ENCODE data around the gene PGM2.

Gene PGM2

DNA sequence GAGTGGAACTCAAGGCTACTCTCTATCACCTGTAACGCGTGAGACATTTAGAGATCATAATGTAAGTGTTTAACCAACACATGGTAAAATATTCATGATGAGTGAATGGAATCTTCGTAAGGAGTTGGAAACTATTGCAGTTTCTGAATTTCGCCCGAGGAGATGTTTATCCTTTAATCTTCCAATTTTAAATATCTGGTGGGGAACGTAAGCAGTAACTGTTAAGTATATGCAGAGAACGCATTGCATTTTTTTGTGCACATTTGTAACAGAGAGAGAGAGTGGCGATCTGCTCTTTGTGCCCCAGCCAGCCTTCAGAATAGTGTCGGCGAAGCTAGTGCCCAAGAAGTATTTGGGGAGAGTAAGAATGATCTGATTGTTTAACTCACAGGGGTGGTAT is 9.8 kb downstream of the PGM2 start:
- Histone ChIP-seq H3K36me3 (replicated peaks; ENCODE audit: insufficient read depth, low read length) (no peaks in the 10 kb centered on the region; the same call in 1 of the 2 replicates), H3K4me1 (ENCODE audit: low read length) (peaks cover 8% of the 10 kb centered on the region), H3K9me2 (replicated peaks; ENCODE audit: insufficient read depth, low read length) (no peaks in the 10 kb centered on the region), H3K9me3 (replicated peaks; ENCODE audit: insufficient read depth, low read length) (no peaks in the 10 kb centered on the region), H3K27me3 (replicated peaks; ENCODE audit: insufficient read depth, low read length) (no peaks in the 10 kb centered on the region), H3K27ac (ENCODE audit: low read length) (no peak overlapping the region), H3F3A (ENCODE audit: insufficient read depth, low read length) (no peaks in the 10 kb centered on the region), H3K4me2 (ENCODE audit: low read depth, low read length) (no peak overlapping the region), H3K4me3 (ENCODE audit: low read length) (no peak overlapping the region), H3K9ac (ENCODE audit: low read length) (no peak overlapping the region), H4K20me1 (ENCODE audit: insufficient read depth, low read length) (no peaks in the 10 kb centered on the region), H2AFZ (ENCODE audit: low read length) (no peak overlapping the region), H3K79me2 (ENCODE audit: low read length) (no peaks in the 10 kb centered on the region)
- TF ChIP-seq, protein P1, sequence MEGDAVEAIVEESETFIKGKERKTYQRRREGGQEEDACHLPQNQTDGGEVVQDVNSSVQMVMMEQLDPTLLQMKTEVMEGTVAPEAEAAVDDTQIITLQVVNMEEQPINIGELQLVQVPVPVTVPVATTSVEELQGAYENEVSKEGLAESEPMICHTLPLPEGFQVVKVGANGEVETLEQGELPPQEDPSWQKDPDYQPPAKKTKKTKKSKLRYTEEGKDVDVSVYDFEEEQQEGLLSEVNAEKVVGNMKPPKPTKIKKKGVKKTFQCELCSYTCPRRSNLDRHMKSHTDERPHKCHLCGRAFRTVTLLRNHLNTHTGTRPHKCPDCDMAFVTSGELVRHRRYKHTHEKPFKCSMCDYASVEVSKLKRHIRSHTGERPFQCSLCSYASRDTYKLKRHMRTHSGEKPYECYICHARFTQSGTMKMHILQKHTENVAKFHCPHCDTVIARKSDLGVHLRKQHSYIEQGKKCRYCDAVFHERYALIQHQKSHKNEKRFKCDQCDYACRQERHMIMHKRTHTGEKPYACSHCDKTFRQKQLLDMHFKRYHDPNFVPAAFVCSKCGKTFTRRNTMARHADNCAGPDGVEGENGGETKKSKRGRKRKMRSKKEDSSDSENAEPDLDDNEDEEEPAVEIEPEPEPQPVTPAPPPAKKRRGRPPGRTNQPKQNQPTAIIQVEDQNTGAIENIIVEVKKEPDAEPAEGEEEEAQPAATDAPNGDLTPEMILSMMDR (IDR thresholded peaks at IDR 0.05; ENCODE audit: low read length) = no peak
- no peak for TF ChIP-seq EZH2phosphoT487 (IDR thresholded peaks at IDR 0.05; ENCODE audit: low read length)
- TF ChIP-seq EZH2 (optimal IDR thresholded peaks at IDR 0.05; ENCODE audit: low read depth, low read length) = no peak
- DNase-seq = no peak

DNA sequence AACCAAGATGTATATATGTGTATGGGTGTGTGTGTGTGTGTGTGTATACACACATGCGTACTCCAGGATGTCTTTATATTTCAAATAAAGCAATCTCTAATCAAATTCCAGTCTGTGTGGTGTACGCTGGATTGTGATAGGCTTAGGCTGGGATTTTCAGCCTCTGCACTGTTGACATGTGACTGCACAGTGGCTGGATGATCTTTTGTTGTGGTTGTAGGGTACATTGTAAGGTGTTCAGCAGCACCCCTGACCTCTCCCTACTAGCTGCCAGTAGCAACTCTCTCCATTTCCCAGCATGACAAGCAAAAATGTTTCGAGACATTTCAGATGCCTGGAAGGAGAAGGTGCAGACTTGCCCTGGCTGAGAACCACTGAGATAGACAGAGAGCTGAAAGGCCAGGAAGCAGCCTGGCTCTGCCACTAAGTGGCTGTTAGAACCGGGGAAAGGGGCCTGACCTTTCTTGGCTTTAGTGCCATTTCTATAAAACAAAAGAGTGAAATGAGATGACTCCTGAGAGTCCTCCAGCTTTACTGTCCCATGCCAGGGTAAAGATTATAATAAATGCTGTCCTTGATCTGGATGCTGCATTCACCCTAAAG is 10.5 kb downstream of the PGM2 start:
- H3K4me2 ChIP-seq (ENCODE audit: low read depth, low read length) = no peak overlapping the region
- H3K36me3 ChIP-seq (replicated peaks; ENCODE audit: insufficient read depth, low read length) = no peaks in the 10 kb centered on the region; the same call in 1 of the 2 replicates
- no peaks in the 10 kb centered on the region for H3K9me2 ChIP-seq (replicated peaks; ENCODE audit: insufficient read depth, low read length)
- no peaks in the 10 kb centered on the region for H3K79me2 ChIP-seq (ENCODE audit: low read length)
- no peak overlapping the region for H2AFZ ChIP-seq (ENCODE audit: low read length)
- H3F3A ChIP-seq (ENCODE audit: insufficient read depth, low read length) = no peaks in the 10 kb centered on the region
- no peaks in the 10 kb centered on the region for H3K27me3 ChIP-seq (replicated peaks; ENCODE audit: insufficient read depth, low read length)
- H3K4me1 ChIP-seq (ENCODE audit: low read length) = peaks cover 8% of the 10 kb centered on the region
- TF ChIP-seq, protein P1 (IDR thresholded peaks at IDR 0.05; ENCODE audit: low read length) = no peak
- no peak for TF ChIP-seq EZH2phosphoT487 (IDR thresholded peaks at IDR 0.05; ENCODE audit: low read length)
- TF ChIP-seq EZH2 (optimal IDR thresholded peaks at IDR 0.05; ENCODE audit: low read depth, low read length) = no peak
- H3K9ac ChIP-seq (ENCODE audit: low read length) = no peak overlapping the region
- no peak overlapping the region for H3K27ac ChIP-seq (ENCODE audit: low read length)
- H3K4me3 ChIP-seq (ENCODE audit: low read length) = no peak overlapping the region
- no peaks in the 10 kb centered on the region for H3K9me3 ChIP-seq (replicated peaks; ENCODE audit: insufficient read depth, low read length)
- H4K20me1 ChIP-seq (ENCODE audit: insufficient read depth, low read length) = no peaks in the 10 kb centered on the region
- DNase-seq = no peak

GRCh38 chr4:37837446-37837845 is 11.0 kb downstream of the PGM2 start:
- peaks cover 8% of the 10 kb centered on the region for H3K4me1 ChIP-seq (ENCODE audit: low read length)
- no peaks in the 10 kb centered on the region for H3K9me2 ChIP-seq (replicated peaks; ENCODE audit: insufficient read depth, low read length)
- no peaks in the 10 kb centered on the region for H3K79me2 ChIP-seq (ENCODE audit: low read length)
- TF ChIP-seq, protein P1 (IDR thresholded peaks at IDR 0.05; ENCODE audit: low read length) = no peak
- TF ChIP-seq EZH2phosphoT487 (IDR thresholded peaks at IDR 0.05; ENCODE audit: low read length) (no peak), EZH2 (optimal IDR thresholded peaks at IDR 0.05; ENCODE audit: low read depth, low read length) (no peak)
- H3K27ac ChIP-seq (ENCODE audit: low read length) = no peak overlapping the region
- no peak overlapping the region for H3K4me3 ChIP-seq (ENCODE audit: low read length)
- H3K9ac ChIP-seq (ENCODE audit: low read length) = no peak overlapping the region
- H3K4me2 ChIP-seq (ENCODE audit: low read depth, low read length) = no peak overlapping the region
- H3K27me3 ChIP-seq (replicated peaks; ENCODE audit: insufficient read depth, low read length) = no peaks in the 10 kb centered on the region
- no peaks in the 10 kb centered on the region; the same call in 1 of the 2 replicates for H3K36me3 ChIP-seq (replicated peaks; ENCODE audit: insufficient read depth, low read length)
- DNase-seq = no peak
- H3F3A ChIP-seq (ENCODE audit: insufficient read depth, low read length) = no peaks in the 10 kb centered on the region
- no peaks in the 10 kb centered on the region for H3K9me3 ChIP-seq (replicated peaks; ENCODE audit: insufficient read depth, low read length)
- H4K20me1 ChIP-seq (ENCODE audit: insufficient read depth, low read length) = no peaks in the 10 kb centered on the region
- no peak overlapping the region for H2AFZ ChIP-seq (ENCODE audit: low read length)

Data from MM.1S (cell line).